Ovary (tissue), 9 donors: Measurements from ENCODE around the gene GSK3B. TPM values are rescaled to one million over a fixed set of nuclear protein-coding genes. Genes with fewer than 3 reads are reported as not detected.

Experiments used
- DNase-seq, 5 donors: peaks; one replicate each; pipeline ENCODE4 v3.0.0-alpha.2; 2019 to 2020
- H3K27ac ChIP-seq, 2 donors: fragments of 200-600 bp; one replicate each; pipeline versions ENCODE4 v1.5.1 to v1.8.0; 2019 to 2022
- H3K27me3 ChIP-seq: fragments of 200-600 bp; one replicate; pipeline ENCODE4 v1.8.0; 2022
- H3K36me3 ChIP-seq: fragments of 200-600 bp; sonication (generic); one replicate; pipeline ENCODE4 v1.5.1; 2019
- H3K4me1 ChIP-seq: one replicate; pipeline ENCODE4 v1.8.1; 2013; ENCODE audit warnings: mild to moderate bottlenecking, moderate library complexity; ENCODE audit not compliant: insufficient read depth
- H3K4me3 ChIP-seq: fragments of 200-600 bp; sonication (generic); one replicate; pipeline ENCODE4 v1.5.1; 2017
- H3K9me3 ChIP-seq, 2 donors: fragments of 200-600 bp in 1 of 2; sonication (generic) in 1 of 2; one replicate each; pipeline versions ENCODE4 v1.5.1 to v1.8.1; 2013 to 2019; ENCODE audit warnings: mild to moderate bottlenecking in 1 of 2, moderate library complexity in 1 of 2
- CTCF ChIP-seq, 3 donors: fragments of 450-650 bp in 2 of 3; fragments of 200-600 bp in 1 of 3; IDR thresholded peaks; one replicate each; pipeline versions ENCODE4 v1.5.1 to v1.8.0; 2016 to 2022; ENCODE audit warnings: antibody characterized with exemption in 3 of 3, mild to moderate bottlenecking in 1 of 3
- EP300 ChIP-seq: sonication (generic); formaldehyde crosslinking; IDR thresholded peaks from one replicate; pipeline ENCODE4 v1.6.1; 2017; ENCODE audit warnings: antibody characterized with exemption
- POLR2A ChIP-seq: fragments of 450-650 bp; IDR thresholded peaks from one replicate; pipeline ENCODE4 v1.6.1; 2017; ENCODE audit warnings: antibody characterized with exemption, mild to moderate bottlenecking, moderate library complexity
- WGBS, 3 donors: extraction: QIAGEN DNeasy Blood & Tissue Kit in 1 of 3; methylation state at CpG; one replicate each; pipeline versions ENCODE4 v1.1.5 to v1.1.7; 2013 to 2017; 5-methylcytosine and 5-hydroxymethylcytosine counted together
- intact Hi-C, 4 donors: fragments of 100-400 bp; cut with DNase I; formaldehyde crosslinking; loops; one replicate each; pipeline versions ENCODE4 v1.11.0 to v1.15.1; 2022 to 2023
- polyA plus RNA-seq, 2 donors: library from polyadenylated mRNA; stranded (reverse); fragments of 200-250 nt in 1 of 2; fragments of 350-450 nt in 1 of 2; fragmentation: Illumina TruSeq in 1 of 2; extraction: RNeasy Lipid Tissue Mini Kit (QIAGEN cat#74804) in 1 of 2; gene quantifications; one replicate each; pipeline ENCODE4 v1.2.3, GENCODE V29; 2013 to 2014
- total RNA-seq, 7 donors: library from RNA; depleted of rRNA in 2 of 7; stranded (reverse); fragments of >200 nt in 2 of 7; fragmentation: NEBNext Ultra II Directional in 3 of 7; extraction: Animal tissue kit (Norgen Biotek cat#: 25700) in 3 of 7; gene quantifications; one replicate each; pipeline versions ENCODE4 v1.1.0 to v1.2.4, GENCODE V29; 2016 to 2023
- donor health status: DM: no; HTN: no; CAD: no; lungs with moderate emphysema.
- donor health status: DM: no; HTN: no; CAD: no.
- donor health status: Bipolar disorder and iron deficiency.
- donor health status: DM: yes; HTN: yes; CAD: no.
- donor health status: DM: no; HTN: no; CAD: no.
- donor health status: DM: yes; HTN: yes; CAD: no.

GSK3B gene
- total and polyA plus RNA-seq, 9 donors = 8.3 to 38.4 (median 25.3) TPM

GRCh38 chr3:119927190-119927589 lies 167.1 kb downstream of the GSK3B start:
- Histone ChIP-seq H3K27me3 (no peaks in the 10 kb centered on the region), H3K4me3 (no peak overlapping the region), H3K27ac (no peak overlapping the region), H3K9me3 (no peaks in the 10 kb centered on the region), H3K36me3 (no peaks in the 10 kb centered on the region), H3K4me1 (peaks cover 2% of the 10 kb centered on the region)
- no peak for TF ChIP-seq POLR2A
- TF ChIP-seq CTCF (IDR thresholded peaks at IDR 0.05) = no peak
- TF ChIP-seq EP300 = no peak
- DNase-seq = no peak
- 93 to 100% (median 98%) methylated on average over 2 of the region's 2 CpGs for WGBS, 3 donors
- intact Hi-C loops = no loop called here

- no peak overlapping the region for H3K4me3 ChIP-seq
- intact Hi-C loops = no loop called here
- DNase-seq = no peak
- 93 to 95% (median 94%) methylated on average over 7 of the region's 7 CpGs for WGBS, 3 donors
- H3K9me3 ChIP-seq = no peaks in the 10 kb centered on the region
- H3K27me3 ChIP-seq = no peaks in the 10 kb centered on the region
- no peaks in the 10 kb centered on the region for H3K36me3 ChIP-seq
- H3K4me1 ChIP-seq = peaks cover 2% of the 10 kb centered on the region
- H3K27ac ChIP-seq = no peak overlapping the region
- no peak for TF ChIP-seq EP300
- no peak for TF ChIP-seq CTCF (IDR thresholded peaks at IDR 0.05)
- TF ChIP-seq POLR2A = no peak
Measured at GRCh38 chr3:119924111-119925094, 169.8 kb downstream of the GSK3B start.

- WGBS, 3 donors = 90 to 93% (median 92%) methylated on average over 6 of the region's 6 CpGs
- H3K36me3 ChIP-seq = no peaks in the 10 kb centered on the region
- H3K27me3 ChIP-seq = no peaks in the 10 kb centered on the region
- H3K4me3 ChIP-seq = no peak overlapping the region
- intact Hi-C loops = no loop called here
- H3K27ac ChIP-seq = no peak overlapping the region
- DNase-seq = no peak
- H3K9me3 ChIP-seq = no peaks in the 10 kb centered on the region
- peaks cover 2% of the 10 kb centered on the region for H3K4me1 ChIP-seq
- no peak for TF ChIP-seq POLR2A
- TF ChIP-seq EP300 = no peak
- no peak for TF ChIP-seq CTCF (IDR thresholded peaks at IDR 0.05)
Measured at GRCh38 chr3:119918992-119919933, 175.0 kb downstream of the GSK3B start.

GRCh38 chr3:119913021-119913420 lies 181.2 kb downstream of the GSK3B start:
- H3K4me1 ChIP-seq = peaks cover 2% of the 10 kb centered on the region
- 79 to 91% (median 88%) methylated on average over 3 of the region's 3 CpGs for WGBS, 3 donors
- H3K4me3 ChIP-seq = no peak overlapping the region
- intact Hi-C loops = no loop called here
- TF ChIP-seq CTCF (IDR thresholded peaks at IDR 0.05) (no peak), POLR2A (no peak), EP300 (no peak)
- no peaks in the 10 kb centered on the region for H3K27me3 ChIP-seq
- no peak for DNase-seq
- no peak overlapping the region for H3K27ac ChIP-seq
- H3K9me3 ChIP-seq = no peaks in the 10 kb centered on the region
- H3K36me3 ChIP-seq = no peaks in the 10 kb centered on the region
